Prostate gland (tissue), 2 donors: ENCODE data around the gene ARMCX6. TPM values are rescaled to one million over a fixed set of nuclear protein-coding genes. Genes with fewer than 3 reads are reported as not detected.

ENCODE experiments used
- DNase-seq: peaks from one replicate; pipeline ENCODE4 v3.0.0-alpha.2; 2019; ENCODE audit warnings: low spot score
- H3K27ac ChIP-seq, 2 donors: fragments of 200-600 bp; sonication (generic); 2 replicates each; pipeline ENCODE4 v1.5.1; 2017 to 2019
- H3K27me3 ChIP-seq: fragments of 200-600 bp; sonication (generic); replicated peaks from 2 replicates; pipeline ENCODE4 v1.5.1; 2019; ENCODE audit not compliant: insufficient read depth
- H3K36me3 ChIP-seq, 2 donors: fragments of 200-600 bp; sonication (generic); 1 replicate in 1 of 2; 2 replicates in 1 of 2; pipeline versions ENCODE4 v1.5.1 to v1.8.1; 2017 to 2019
- H3K4me1 ChIP-seq: fragments of 200-600 bp; sonication (generic); replicated peaks from 2 replicates; pipeline ENCODE4 v1.5.1; 2019
- H3K4me3 ChIP-seq, 2 donors: fragments of 200-600 bp; sonication (generic); 2 replicates each; pipeline ENCODE4 v1.5.1; 2017 to 2019
- H3K9me3 ChIP-seq: fragments of 200-600 bp; sonication (generic); 2 replicates; pipeline ENCODE4 v1.5.1; 2017
- POLR2A ChIP-seq: fragments of 450-650 bp; IDR thresholded peaks from one replicate; pipeline ENCODE4 v1.6.1; 2016; ENCODE audit warnings: antibody characterized with exemption, mild to moderate bottlenecking
- POLR2AphosphoS5 ChIP-seq: sonication (generic); formaldehyde crosslinking; IDR thresholded peaks from one replicate; pipeline ENCODE4 v1.6.1; 2017; ENCODE audit warnings: antibody characterized with exemption
- WGBS: methylation state at CpG from one replicate; pipeline ENCODE4 v1.1.5; 2018; 5-methylcytosine and 5-hydroxymethylcytosine counted together
- intact Hi-C: fragments of 100-400 bp; cut with DNase I; formaldehyde crosslinking; loops from one replicate; pipeline ENCODE4 v1.14.2; 2022
- total RNA-seq, 2 donors: library from RNA; depleted of rRNA; stranded (reverse); fragments of >200 nt; gene quantifications; one replicate each; pipeline ENCODE4 v1.1.0, GENCODE V29; 2016
- TF ChIP-seq, protein P1 (sequence below), 4 experiments: fragments of 200-600 bp in 2 of 4; fragments of 450-650 bp in 2 of 4; sonication (generic) in 2 of 4; IDR thresholded peaks; 1 replicate in 3 of 4; 2 replicates in 1 of 4; pipeline ENCODE4 v1.5.1; 2016 to 2019; ENCODE audit warnings: antibody characterized with exemption in 4 of 4, mild to moderate bottlenecking in 2 of 4, moderate library complexity in 2 of 4

ARMCX6 gene
- total RNA-seq = 10 to 100 TPM; 27.3 to 33.1 TPM

DNA sequence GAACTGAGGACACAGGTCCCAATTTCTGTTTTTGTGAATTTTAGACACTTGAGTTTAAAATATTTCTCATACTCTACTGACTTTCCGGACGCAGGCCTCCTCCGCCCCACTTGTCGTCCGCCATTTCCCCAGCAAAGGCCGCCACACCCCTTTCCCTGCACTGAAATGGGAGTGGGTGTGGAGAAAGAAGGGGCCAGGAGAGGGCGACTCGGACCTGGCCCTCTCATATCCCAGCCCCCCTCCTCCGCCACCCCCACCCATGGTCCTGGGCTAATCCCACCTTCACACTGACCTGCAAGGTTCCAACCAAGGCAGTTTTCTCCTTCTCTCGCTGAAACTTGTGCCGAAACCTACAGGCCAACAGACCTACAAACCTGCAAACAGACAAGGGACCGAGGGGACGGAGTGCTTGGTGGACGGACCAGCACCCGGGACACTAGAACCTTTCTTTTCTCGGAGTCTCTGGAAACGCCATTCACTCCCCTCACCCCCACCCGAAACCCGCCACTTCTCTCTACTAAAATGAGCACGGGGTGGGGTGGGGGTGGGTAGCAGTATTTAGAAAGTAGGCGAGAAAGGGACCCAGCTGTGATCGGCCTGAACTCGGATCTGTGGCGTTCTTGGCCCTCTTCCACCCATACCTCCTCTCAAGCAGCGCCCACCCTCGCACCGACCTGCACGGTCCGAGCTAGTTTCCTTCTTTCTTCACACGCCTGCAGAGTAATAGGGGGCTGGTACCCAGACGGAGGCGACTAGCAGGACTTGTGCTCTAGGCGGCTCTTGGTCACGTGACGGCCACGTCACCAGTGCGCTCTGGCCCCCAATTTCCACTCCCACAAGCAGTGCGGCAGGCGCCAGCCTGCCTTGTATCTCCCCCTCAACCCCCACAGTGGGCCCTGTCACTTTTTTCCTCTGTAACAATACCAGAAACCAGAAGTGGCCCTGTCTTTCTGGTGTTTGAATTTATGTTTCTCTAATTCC lies at the start of gene ARMCX6:
Gene ARMCX6, minus strand, starts transcription at position 790 of the 981 bp plus-strand sequence. CDS start 1,380 bp downstream, outside the sequence.
- no peaks in the 10 kb centered on the region for H3K27me3 ChIP-seq
- H3K36me3 ChIP-seq = no peaks in the 10 kb centered on the region
- peak within 1 kb of the TSS; percentile 86 to 89 for H3K27ac ChIP-seq
- peak; percentile 60 for DNase-seq
- intact Hi-C loops = no loop called here
- H3K4me3 ChIP-seq = peak within 1 kb of the TSS; percentile 47 to 56
- WGBS = 2% methylated on average over 39 of the region's 39 CpGs
- H3K9me3 ChIP-seq = no peaks in the 10 kb centered on the region
- H3K4me1 ChIP-seq = no peaks in the 10 kb centered on the region
- TF ChIP-seq POLR2A = peak; percentile 56
- TF ChIP-seq, protein P1, sequence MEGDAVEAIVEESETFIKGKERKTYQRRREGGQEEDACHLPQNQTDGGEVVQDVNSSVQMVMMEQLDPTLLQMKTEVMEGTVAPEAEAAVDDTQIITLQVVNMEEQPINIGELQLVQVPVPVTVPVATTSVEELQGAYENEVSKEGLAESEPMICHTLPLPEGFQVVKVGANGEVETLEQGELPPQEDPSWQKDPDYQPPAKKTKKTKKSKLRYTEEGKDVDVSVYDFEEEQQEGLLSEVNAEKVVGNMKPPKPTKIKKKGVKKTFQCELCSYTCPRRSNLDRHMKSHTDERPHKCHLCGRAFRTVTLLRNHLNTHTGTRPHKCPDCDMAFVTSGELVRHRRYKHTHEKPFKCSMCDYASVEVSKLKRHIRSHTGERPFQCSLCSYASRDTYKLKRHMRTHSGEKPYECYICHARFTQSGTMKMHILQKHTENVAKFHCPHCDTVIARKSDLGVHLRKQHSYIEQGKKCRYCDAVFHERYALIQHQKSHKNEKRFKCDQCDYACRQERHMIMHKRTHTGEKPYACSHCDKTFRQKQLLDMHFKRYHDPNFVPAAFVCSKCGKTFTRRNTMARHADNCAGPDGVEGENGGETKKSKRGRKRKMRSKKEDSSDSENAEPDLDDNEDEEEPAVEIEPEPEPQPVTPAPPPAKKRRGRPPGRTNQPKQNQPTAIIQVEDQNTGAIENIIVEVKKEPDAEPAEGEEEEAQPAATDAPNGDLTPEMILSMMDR (IDR thresholded peaks at IDR 0.05) = peak; percentile 15 to 36 (median 18)
- TF ChIP-seq POLR2AphosphoS5 = peak; percentile 47

- 2% methylated on average over 15 of the region's 22 CpGs for WGBS
- H3K27me3 ChIP-seq = no peaks in the 10 kb centered on the region
- intact Hi-C loops = no loop called here
- TF ChIP-seq POLR2A = peak; percentile 55
- TF ChIP-seq, protein P1 (IDR thresholded peaks at IDR 0.05) = no peak
- TF ChIP-seq POLR2AphosphoS5 = peak; percentile 57
- peak within 1 kb of the TSS; percentile 79 to 82 for H3K27ac ChIP-seq
- H3K9me3 ChIP-seq = no peaks in the 10 kb centered on the region
- H3K4me1 ChIP-seq = no peaks in the 10 kb centered on the region
- peak within 1 kb of the TSS; percentile 47 to 48 for H3K4me3 ChIP-seq
- peak; percentile 45 for DNase-seq
- no peaks in the 10 kb centered on the region for H3K36me3 ChIP-seq
Measured at GRCh38 chrX:101659601-101660063, 41.8 kb upstream of the ARMCX6 start, which contains the start of gene ARMCX2. Gene ARMCX2, minus strand, starts transcription at chrX:101659850. Its CDS starts 2,262 bp downstream, at chrX:101657588.

GRCh38 chrX:101658661-101659491 lies 41.1 kb upstream of the ARMCX6 start:
- DNase-seq = peak; percentile 62
- intact Hi-C loops = no loop called here
- TF ChIP-seq POLR2AphosphoS5 = peak; percentile 69
- TF ChIP-seq, protein P1 (IDR thresholded peaks at IDR 0.05) = no peak
- TF ChIP-seq POLR2A = peak; percentile 61
- 2% methylated on average over 28 of the region's 38 CpGs for WGBS
- no peaks in the 10 kb centered on the region for H3K9me3 ChIP-seq
- no peaks in the 10 kb centered on the region for H3K4me1 ChIP-seq
- peak overlapping the region; percentile 47 to 48 for H3K4me3 ChIP-seq
- no peaks in the 10 kb centered on the region for H3K27me3 ChIP-seq
- no peaks in the 10 kb centered on the region for H3K36me3 ChIP-seq
- peak overlapping the region; percentile 79 to 82 for H3K27ac ChIP-seq

GRCh38 chrX:101657495-101657894 lies 39.7 kb upstream of the ARMCX6 start:
- 89% methylated on average over 12 of the region's 12 CpGs for WGBS
- Histone ChIP-seq H3K4me3 (no peak overlapping the region), H3K4me1 (no peaks in the 10 kb centered on the region), H3K36me3 (no peaks in the 10 kb centered on the region), H3K27me3 (no peaks in the 10 kb centered on the region), H3K27ac (no peak overlapping the region), H3K9me3 (no peaks in the 10 kb centered on the region)
- no peak for TF ChIP-seq POLR2A
- no peak for TF ChIP-seq POLR2AphosphoS5
- TF ChIP-seq, protein P1 (IDR thresholded peaks at IDR 0.05) = no peak
- no peak for DNase-seq
- intact Hi-C loops = no loop called here
